Measurements from ENCODE around the gene DCUN1D1. TPM values are rescaled to one million over a fixed set of nuclear protein-coding genes. Genes with fewer than 3 reads are reported as not detected.

Gene DCUN1D1
- total RNA-seq, 1 donor from 2014 or later, result 25.5 TPM

GRCh38 chr3:182905623-182906022, 74.7 kb downstream of the DCUN1D1 start:
- H3K4me1 ChIP-seq, result no peaks in the 10 kb centered on the region
- no peaks in the 10 kb centered on the region for H3K9me3 ChIP-seq
- intact Hi-C loops (cut with DNase I), result no loop called here
- DNase-seq (ENCODE audit: extremely low spot score in 2 of 2), result no peak
- peaks cover 0 to 17% of the 10 kb centered on the region in 2 donors for H3K36me3 ChIP-seq
- no peak overlapping the region for H3K4me3 ChIP-seq
- H3K27me3 ChIP-seq, result no peaks in the 10 kb centered on the region
- H3K27ac ChIP-seq, result no peak overlapping the region
- TF ChIP-seq CTCF (IDR thresholded peaks at IDR 0.05) (no peak), POLR2A (IDR thresholded peaks at IDR 0.05) (no peak), POLR2AphosphoS5 (IDR thresholded peaks at IDR 0.05; ENCODE audit: insufficient read depth in 1 of 2, low read depth in 1 of 2) (no peak)

GRCh38 chr3:182904164-182904563, 76.2 kb downstream of the DCUN1D1 start:
- Histone ChIP-seq H3K27ac (no peak overlapping the region), H3K36me3 (peaks cover 0 to 25% of the 10 kb centered on the region in 2 donors), H3K9me3 (no peaks in the 10 kb centered on the region), H3K27me3 (no peaks in the 10 kb centered on the region), H3K4me3 (no peak overlapping the region), H3K4me1 (no peaks in the 10 kb centered on the region)
- no peak for TF ChIP-seq CTCF (IDR thresholded peaks at IDR 0.05)
- no peak for TF ChIP-seq POLR2A (IDR thresholded peaks at IDR 0.05)
- no peak for TF ChIP-seq POLR2AphosphoS5 (IDR thresholded peaks at IDR 0.05; ENCODE audit: insufficient read depth in 1 of 2, low read depth in 1 of 2)
- DNase-seq (ENCODE audit: extremely low spot score in 2 of 2), result no peak
- intact Hi-C loops (cut with DNase I), result no loop called here

DNA sequence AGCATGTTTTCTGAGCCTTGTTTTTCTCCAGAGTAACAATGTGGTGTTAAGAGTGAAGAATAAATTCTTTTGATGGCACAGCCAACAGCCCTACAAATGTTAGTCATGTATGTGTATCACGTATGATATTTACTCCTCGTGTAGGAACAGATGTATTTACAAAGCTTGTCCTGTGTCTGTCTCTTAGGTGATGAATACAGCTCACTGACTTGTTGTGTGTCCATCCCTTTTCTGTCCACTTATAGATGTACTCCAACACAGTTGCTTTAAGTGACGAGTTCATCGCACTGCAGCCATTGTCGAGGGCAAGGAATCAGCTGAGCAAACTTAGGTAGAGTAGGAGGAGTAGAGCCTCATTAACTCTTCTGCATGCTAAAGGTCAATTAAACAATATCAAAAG, 78.1 kb downstream of the DCUN1D1 start:
- no peak for TF ChIP-seq POLR2AphosphoS5 (IDR thresholded peaks at IDR 0.05; ENCODE audit: insufficient read depth in 1 of 2, low read depth in 1 of 2)
- TF ChIP-seq CTCF (IDR thresholded peaks at IDR 0.05), result no peak
- no peak for TF ChIP-seq POLR2A (IDR thresholded peaks at IDR 0.05)
- Histone ChIP-seq H3K36me3 (peaks cover 0 to 37% of the 10 kb centered on the region in 2 donors), H3K4me3 (no peak overlapping the region), H3K27me3 (no peaks in the 10 kb centered on the region), H3K4me1 (no peaks in the 10 kb centered on the region), H3K9me3 (no peaks in the 10 kb centered on the region), H3K27ac (no peak overlapping the region)
- intact Hi-C loops (cut with DNase I), result no loop called here
- DNase-seq (ENCODE audit: extremely low spot score in 2 of 2), result no peak

DNA sequence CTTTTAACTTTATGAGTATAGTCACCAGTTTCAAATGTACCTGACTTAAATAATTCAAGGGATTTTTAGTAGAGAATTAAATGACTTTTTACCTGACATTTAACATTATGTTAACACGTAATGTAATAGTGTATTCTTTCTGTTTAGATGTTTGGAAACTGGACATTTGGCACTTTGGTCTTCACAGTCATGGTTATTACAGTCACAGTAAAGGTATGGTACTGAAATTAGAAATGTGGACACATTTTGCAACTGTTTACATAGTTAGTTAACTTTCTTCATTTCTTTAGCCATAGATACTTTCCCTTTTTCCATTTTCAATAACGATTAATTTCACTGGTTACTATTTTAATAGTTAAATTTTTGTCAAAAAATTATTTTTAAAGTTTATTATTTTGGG, 83.8 kb downstream of the DCUN1D1 start:
- intact Hi-C loops (cut with DNase I), result no loop called here
- DNase-seq (ENCODE audit: extremely low spot score in 2 of 2), result no peak

More for the DNA sequence above, 83.8 kb downstream of the DCUN1D1 start:
- TF ChIP-seq POLR2AphosphoS5 (IDR thresholded peaks at IDR 0.05; ENCODE audit: insufficient read depth in 1 of 2, low read depth in 1 of 2) (no peak), CTCF (IDR thresholded peaks at IDR 0.05) (no peak), POLR2A (IDR thresholded peaks at IDR 0.05) (no peak)
- Histone ChIP-seq H3K36me3 (peaks cover 0 to 26% of the 10 kb centered on the region in 2 donors), H3K4me3 (no peak overlapping the region), H3K27me3 (no peaks in the 10 kb centered on the region), H3K27ac (no peak overlapping the region), H3K9me3 (no peaks in the 10 kb centered on the region), H3K4me1 (no peaks in the 10 kb centered on the region)
